Testis (tissue), 2 donors: ENCODE results near the gene EPHB4.

Experiments used
- POLR2A ChIP-seq: fragments of 450-650 bp; IDR thresholded peaks from one replicate; pipeline ENCODE4 v1.6.1; 2017; ENCODE audit warnings: antibody characterized with exemption, mild to moderate bottlenecking, moderate library complexity
- TF ChIP-seq, protein P1 (sequence below), 3 experiments: fragments of 450-650 bp in 2 of 3; fragments of 200-600 bp in 1 of 3; sonication (generic) in 1 of 3; IDR thresholded peaks; one replicate each; pipeline ENCODE4 v1.5.1; 2016 to 2019; ENCODE audit warnings: antibody characterized with exemption in 3 of 3, mild to moderate bottlenecking in 2 of 3, moderate library complexity in 1 of 3

GRCh38 chr7:100823534-100823933 lies 3.8 kb downstream of the EPHB4 start:
- TF ChIP-seq POLR2A = no peak
- TF ChIP-seq, protein P1, sequence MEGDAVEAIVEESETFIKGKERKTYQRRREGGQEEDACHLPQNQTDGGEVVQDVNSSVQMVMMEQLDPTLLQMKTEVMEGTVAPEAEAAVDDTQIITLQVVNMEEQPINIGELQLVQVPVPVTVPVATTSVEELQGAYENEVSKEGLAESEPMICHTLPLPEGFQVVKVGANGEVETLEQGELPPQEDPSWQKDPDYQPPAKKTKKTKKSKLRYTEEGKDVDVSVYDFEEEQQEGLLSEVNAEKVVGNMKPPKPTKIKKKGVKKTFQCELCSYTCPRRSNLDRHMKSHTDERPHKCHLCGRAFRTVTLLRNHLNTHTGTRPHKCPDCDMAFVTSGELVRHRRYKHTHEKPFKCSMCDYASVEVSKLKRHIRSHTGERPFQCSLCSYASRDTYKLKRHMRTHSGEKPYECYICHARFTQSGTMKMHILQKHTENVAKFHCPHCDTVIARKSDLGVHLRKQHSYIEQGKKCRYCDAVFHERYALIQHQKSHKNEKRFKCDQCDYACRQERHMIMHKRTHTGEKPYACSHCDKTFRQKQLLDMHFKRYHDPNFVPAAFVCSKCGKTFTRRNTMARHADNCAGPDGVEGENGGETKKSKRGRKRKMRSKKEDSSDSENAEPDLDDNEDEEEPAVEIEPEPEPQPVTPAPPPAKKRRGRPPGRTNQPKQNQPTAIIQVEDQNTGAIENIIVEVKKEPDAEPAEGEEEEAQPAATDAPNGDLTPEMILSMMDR (IDR thresholded peaks at IDR 0.05) = no peak
